HCT116 (cell line): ENCODE measurements around the gene NDUFS7. TPM values are rescaled to one million over a fixed set of nuclear protein-coding genes. Genes with fewer than 3 reads are reported as not detected.

ENCODE experiments used
- ATAC-seq: fragments of 200-7000 bp; cut with Tn5 transposase; 2 replicates; pipeline ENCODE4 v1.9.1; 2020; ENCODE audit warnings: mild to moderate bottlenecking, moderate library complexity
- BruUV-seq: library from RNA; stranded (reverse); fragments of 400-500 nt; replicated peaks from 2 replicates; lab custom pipeline; 2021; lab: Mats Ljungman, UMichigan
- CTCF ChIA-PET: fragments of 300-600 bp; sonication (Branson Sonifier 250); formaldehyde crosslinking; loops from one replicate; lab custom pipeline; 2021; ENCODE audit warnings: antibody characterized with exemption; lab: Charles Lee
- POLR2A ChIA-PET: fragments of 300-600, 350-600 bp; sonication (Branson Sonifier 250); formaldehyde crosslinking; loops from one replicate; lab custom pipeline; 2021; ENCODE audit warnings: antibody characterized with exemption; lab: Charles Lee
- RAD21 ChIA-PET, 2 experiments: fragments of 300-600 bp; sonication (Branson Sonifier 250); formaldehyde crosslinking; loops; one replicate each; lab custom pipeline; 2023; ENCODE audit warnings: low total read pairs in 2 of 2; ENCODE audit not compliant: uncharacterized antibody in 2 of 2, unreplicated experiment in 2 of 2, low non-redundant PET in 1 of 2; lab: Charles Lee
- DNase-seq: peaks from one replicate; pipeline ENCODE4 v3.0.0-alpha.2; 2010; ENCODE audit warnings: low read depth, low spot score
- H2AFZ ChIP-seq: fragments of 200-600 bp; shearing (Covaris generic), sonication (generic); 2 replicates; pipeline ENCODE4 v1.6.1; 2017; ENCODE audit warnings: low read depth, mixed run types, mixed read lengths, antibody characterized with exemption, low read length; ENCODE audit not compliant: poor library complexity, severe bottlenecking
- H3K27ac ChIP-seq: 2 replicates; pipeline ENCODE4 v1.5.1; 2012; ENCODE audit warnings: low read depth, low read length
- H3K27me3 ChIP-seq: fragments of 200-600 bp; sonication (generic); 2 replicates; pipeline ENCODE4 v1.6.1; 2016; ENCODE audit warnings: mixed run types, low read length, mixed read lengths; ENCODE audit not compliant: insufficient read depth
- H3K36me3 ChIP-seq, 2 experiments: fragments of 200-500 bp in 1 of 2; fragments of 200-600 bp in 1 of 2; sonication (Bioruptor generic) in 1 of 2; sonication (generic) in 1 of 2; 2 replicates each; pipeline versions ENCODE4 v1.5.1 to v1.6.1; 2014 to 2016; ENCODE audit warnings: low read length in 2 of 2, inconsistent platforms in 1 of 2, mixed read lengths in 1 of 2, mixed run types in 1 of 2; ENCODE audit not compliant: insufficient read depth in 2 of 2, control insufficient read depth in 1 of 2
- H3K4me1 ChIP-seq, 2 experiments: fragments of 200-600 bp in 1 of 2; sonication (generic) in 1 of 2; 2 replicates each; pipeline versions ENCODE4 v1.5.1 to v1.6.1; 2012 to 2017; ENCODE audit warnings: low read length in 2 of 2, inconsistent platforms in 1 of 2, mild to moderate bottlenecking in 1 of 2, mixed read lengths in 1 of 2, mixed run types in 1 of 2, moderate library complexity in 1 of 2; ENCODE audit not compliant: insufficient read depth in 2 of 2, control insufficient read depth in 1 of 2
- H3K4me2 ChIP-seq: fragments of 200-600 bp; sonication (generic); 2 replicates; pipeline ENCODE4 v1.6.1; 2017; ENCODE audit warnings: mixed run types, low read length, mixed read lengths
- H3K4me3 ChIP-seq, 2 experiments: fragments of 200-600 bp in 1 of 2; sonication (generic) in 1 of 2; replicated peaks in 1 of 2; 2 replicates each; pipeline ENCODE4 v1.5.1; 2011 to 2016; ENCODE audit warnings: low read length in 2 of 2, control low read depth in 1 of 2, low read depth in 1 of 2, mild to moderate bottlenecking in 1 of 2, mixed read lengths in 1 of 2, mixed run types in 1 of 2
- H3K79me2 ChIP-seq: fragments of 200-600 bp; sonication (generic); 2 replicates; pipeline ENCODE4 v1.6.1; 2017; ENCODE audit warnings: mild to moderate bottlenecking, mixed run types, low read length, moderate library complexity, mixed read lengths; ENCODE audit not compliant: insufficient read depth
- H3K9ac ChIP-seq: fragments of 200-600 bp; sonication (generic); 2 replicates; pipeline ENCODE4 v1.6.1; 2016; ENCODE audit warnings: low read length, mixed read lengths
- H3K9me2 ChIP-seq: fragments of 200-600 bp; sonication (generic), shearing (Covaris generic); 2 replicates; pipeline ENCODE4 v1.6.1; 2017; ENCODE audit warnings: mixed run types, mild to moderate bottlenecking, moderate library complexity; ENCODE audit not compliant: insufficient read depth
- H3K9me3 ChIP-seq, 2 experiments: fragments of 200-500 bp in 1 of 2; fragments of 200-600 bp in 1 of 2; sonication (Bioruptor generic) in 1 of 2; sonication (generic) in 1 of 2; 2 replicates each; pipeline ENCODE4 v1.6.1; 2014 to 2017; ENCODE audit warnings: low read length in 2 of 2, mixed read lengths in 2 of 2, inconsistent platforms in 1 of 2, low read depth in 1 of 2, mild to moderate bottlenecking in 1 of 2, mixed run types in 1 of 2, moderate library complexity in 1 of 2; ENCODE audit not compliant: control insufficient read depth in 1 of 2, insufficient read depth in 1 of 2
- H4K20me1 ChIP-seq: fragments of 200-600 bp; sonication (generic), shearing (Covaris generic); 2 replicates; pipeline ENCODE4 v1.6.1; 2017; ENCODE audit warnings: mixed run types, mild to moderate bottlenecking, moderate library complexity; ENCODE audit not compliant: insufficient read depth
- ATF3 ChIP-seq: IDR thresholded peaks from 2 replicates; pipeline ENCODE4 v1.6.1; 2012
- CBX3 ChIP-seq: IDR thresholded peaks from 2 replicates; pipeline ENCODE4 v1.6.1; 2012; ENCODE audit warnings: low read depth
- CEBPB ChIP-seq: IDR thresholded peaks from 2 replicates; pipeline ENCODE4 v1.6.1; 2012; ENCODE audit warnings: low read depth
- CTCF ChIP-seq, 3 experiments: fragments of 200-600 bp in 1 of 3; sonication (generic) in 1 of 3; IDR thresholded peaks in 2 of 3; conservative IDR thresholded peaks in 1 of 3; 2 replicates each; pipeline ENCODE4 v1.5.1; 2012 to 2017; ENCODE audit warnings: low read depth in 2 of 3, low read length in 2 of 3, antibody characterized with exemption in 1 of 3, borderline replicate concordance in 1 of 3, control low read depth in 1 of 3, mild to moderate bottlenecking in 1 of 3, mixed read lengths in 1 of 3, mixed run types in 1 of 3, moderate library complexity in 1 of 3; ENCODE audit not compliant: insufficient read depth in 1 of 3
- EGR1 ChIP-seq: IDR thresholded peaks from 2 replicates; pipeline ENCODE4 v1.6.1; 2012; ENCODE audit warnings: low read depth
- EZH2 ChIP-seq: fragments of 200-600 bp; sonication (generic); IDR thresholded peaks from 2 replicates; pipeline ENCODE4 v1.6.1; 2017; ENCODE audit warnings: antibody characterized with exemption, mixed run types
- EZH2phosphoT487 ChIP-seq: fragments of 200-600 bp; IDR thresholded peaks from 2 replicates; pipeline ENCODE4 v1.6.1; 2018; ENCODE audit warnings: antibody characterized with exemption, borderline replicate concordance
- FOSL1 ChIP-seq: IDR thresholded peaks from 2 replicates; pipeline ENCODE4 v1.6.1; 2012; ENCODE audit warnings: low read depth
- JUND ChIP-seq: IDR thresholded peaks from 2 replicates; pipeline ENCODE4 v1.6.1; 2012
- MAX ChIP-seq: IDR thresholded peaks from 2 replicates; pipeline ENCODE4 v1.6.1; 2012
- POLR2A ChIP-seq: IDR thresholded peaks from 2 replicates; pipeline ENCODE4 v1.7.0; 2011; ENCODE audit warnings: borderline replicate concordance; ENCODE audit not compliant: insufficient read depth, insufficient read length; ENCODE audit errors: extremely low read depth
- TCF7L2 ChIP-seq: IDR thresholded peaks from 2 replicates; pipeline ENCODE4 v1.7.0; 2011; ENCODE audit warnings: borderline replicate concordance, inconsistent platforms; ENCODE audit not compliant: insufficient read depth, insufficient read length; ENCODE audit errors: extremely low read depth
- YY1 ChIP-seq: IDR thresholded peaks from 2 replicates; pipeline ENCODE4 v1.6.1; 2011; ENCODE audit warnings: low read length, low read depth, moderate library complexity, mild to moderate bottlenecking; ENCODE audit not compliant: insufficient replicate concordance; ENCODE audit errors: extremely low read depth
- ZNF274 ChIP-seq: fragments of 200-500 bp; sonication (Bioruptor generic); IDR thresholded peaks from 2 replicates; pipeline ENCODE4 v1.6.1; 2014; ENCODE audit warnings: mild to moderate bottlenecking, low read depth, low read length, inconsistent platforms
- intact Hi-C: fragments of 100-400 bp; cut with micrococcal nuclease; formaldehyde crosslinking; loops from 2 replicates; pipeline ENCODE4 v1.10.0; 2022
- total RNA-seq: library from RNA; stranded (reverse); gene quantifications from one replicate; pipeline ENCODE4 v1.2.1, GENCODE V29; 2021; ENCODE audit not compliant: unreplicated experiment

The NDUFS7 gene
- total RNA-seq, 1 experiment from 2014 or later: 114 TPM

GRCh38 chr19:1336079-1336684 lies 47.5 kb upstream of the NDUFS7 start (continued):
- TF ChIP-seq EZH2phosphoT487: no peak
- no peak for TF ChIP-seq CBX3
- TF ChIP-seq POLR2A: no peak

- no peaks in the 10 kb centered on the region for H4K20me1 ChIP-seq
- ChIA-PET POLR2A (no interaction called here), CTCF (no interaction called here), RAD21 (no interaction called here)
- no peak overlapping the region for H3K27ac ChIP-seq
- intact Hi-C loops: no loop called here
- no peak for ATAC-seq
- no peaks in the 10 kb centered on the region for H3K27me3 ChIP-seq
- no peak for TF ChIP-seq FOSL1
- no peak for TF ChIP-seq MAX
- TF ChIP-seq EGR1: no peak
- TF ChIP-seq JUND: no peak
- no peak for TF ChIP-seq ZNF274
- TF ChIP-seq YY1: no peak
- no peak for TF ChIP-seq ATF3
- TF ChIP-seq POLR2A: no peak
- TF ChIP-seq EZH2: no peak
- no peak for TF ChIP-seq CTCF (IDR thresholded peaks at IDR 0.05 in 2 of 3, conservative IDR thresholded peaks at IDR 0.05 in 1 of 3; ENCODE audit: borderline replicate concordance in 1 of 3, insufficient read depth in 1 of 3, low read depth in 2 of 3, low read length in 2 of 3)
- no peak for TF ChIP-seq TCF7L2
- no peak for TF ChIP-seq CEBPB
- no peaks in the 10 kb centered on the region for H3K9me3 ChIP-seq
- no peaks in the 10 kb centered on the region for H3K9me2 ChIP-seq
- H3K4me1 ChIP-seq: no peaks in the 10 kb centered on the region
- H3K36me3 ChIP-seq: no peaks in the 10 kb centered on the region
- H3K9ac ChIP-seq: no peak overlapping the region
- no peak overlapping the region for H3K4me3 ChIP-seq
- H3K79me2 ChIP-seq: no peaks in the 10 kb centered on the region
- DNase-seq: no peak
- no peak overlapping the region for H3K4me2 ChIP-seq
- no TSS peak for BruUV-seq
- no peak overlapping the region for H2AFZ ChIP-seq
Measured at GRCh38 chr19:1340681-1341469, 42.8 kb upstream of the NDUFS7 start.
